MCF 10A (cell line): ENCODE results near the gene FOXQ1. TPM values are rescaled to one million over a fixed set of nuclear protein-coding genes. Genes with fewer than 3 reads are reported as not detected.

Experiments used
- BruUV-seq: library from RNA; stranded (reverse); fragments of 400-500 nt; replicated peaks from 2 replicates; lab custom pipeline; 2021; lab: Mats Ljungman, UMichigan
- CTCF ChIA-PET: fragments of 300-600 bp; sonication (Branson Sonifier 250); formaldehyde crosslinking; extraction: SDS; loops from one replicate; lab custom pipeline; 2021; ENCODE audit warnings: antibody characterized with exemption, inconsistent platforms; lab: Yijun Ruan, JAX
- POLR2A ChIA-PET: fragments of 300-600, 350-650 bp; sonication (Branson Sonifier 250); formaldehyde crosslinking; extraction: SDS; loops from one replicate; lab custom pipeline; 2020; ENCODE audit warnings: antibody characterized with exemption, inconsistent platforms; lab: Yijun Ruan, JAX
- DNase-seq: peaks from one replicate; pipeline ENCODE4 v3.0.0-alpha.2; 2018; ENCODE audit not compliant: unreplicated experiment
- H3K27ac Mint-ChIP-seq: one replicate; pipeline ENCODE4 v1.8.0; 2022; ENCODE audit warnings: mild to moderate bottlenecking, low read depth, mixed read lengths; ENCODE audit not compliant: unreplicated experiment
- H3K27me3 Mint-ChIP-seq: one replicate; pipeline ENCODE4 v1.8.0; 2022; ENCODE audit warnings: mixed read lengths; ENCODE audit not compliant: insufficient read depth, unreplicated experiment
- H3K36me3 Mint-ChIP-seq: one replicate; pipeline ENCODE4 v1.8.0; 2022; ENCODE audit warnings: mild to moderate bottlenecking, moderate library complexity, mixed read lengths; ENCODE audit not compliant: insufficient read depth, unreplicated experiment
- H3K4me1 Mint-ChIP-seq: one replicate; pipeline ENCODE4 v1.8.0; 2022; ENCODE audit warnings: mixed read lengths; ENCODE audit not compliant: insufficient read depth, unreplicated experiment
- H3K4me3 Mint-ChIP-seq: one replicate; pipeline ENCODE4 v1.8.0; 2022; ENCODE audit warnings: mild to moderate bottlenecking, moderate library complexity, mixed read lengths; ENCODE audit not compliant: unreplicated experiment
- H3K9me3 Mint-ChIP-seq: one replicate; pipeline ENCODE4 v1.8.0; 2022; ENCODE audit warnings: mixed read lengths; ENCODE audit not compliant: unreplicated experiment
- CTCF ChIP-seq: fragments of 200-600 bp; IDR thresholded peaks from one replicate; pipeline ENCODE4 v1.8.0; 2022; ENCODE audit warnings: antibody characterized with exemption, mild to moderate bottlenecking; ENCODE audit not compliant: unreplicated experiment
- intact Hi-C: fragments of 100-400 bp; cut with micrococcal nuclease; formaldehyde crosslinking; loops from 2 replicates; pipeline ENCODE4 v1.14.1; 2022
- total RNA-seq: library from RNA; stranded (reverse); gene quantifications from 2 replicates; pipeline ENCODE4 v1.2.3, GENCODE V29; 2022

Gene FOXQ1
- total RNA-seq, 1 experiment from 2014 or later, result 5.6 TPM

DNA sequence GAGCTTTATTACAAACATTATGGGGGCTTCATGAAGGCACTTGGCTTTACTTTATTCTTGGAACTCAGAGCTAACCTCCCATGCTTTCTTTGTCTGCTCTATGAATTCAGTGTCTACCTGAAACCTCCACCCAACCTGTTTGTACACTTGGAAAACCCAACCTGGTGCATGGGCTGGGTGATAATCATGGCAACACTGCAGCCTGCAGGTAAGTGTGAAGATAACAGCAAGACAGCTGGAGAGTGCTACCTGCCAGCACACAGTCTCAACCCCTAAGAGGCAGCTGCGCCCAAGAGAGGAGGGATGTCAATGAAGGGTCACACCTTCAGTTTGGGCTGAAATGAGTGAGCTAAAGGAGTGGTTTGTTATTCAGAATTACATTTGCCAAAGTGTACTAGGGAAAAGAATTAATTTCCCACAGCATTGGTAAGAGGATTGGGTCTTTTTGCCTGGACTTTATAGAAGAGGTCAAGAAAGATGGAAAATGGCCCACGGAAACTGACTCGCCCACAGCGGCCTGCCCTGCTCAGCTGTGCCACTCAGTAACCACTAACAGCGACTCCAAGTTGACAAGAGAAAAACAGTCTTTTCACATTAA lies 24.4 kb downstream of the FOXQ1 start:
- no peaks in the 10 kb centered on the region for H3K36me3 Mint-ChIP-seq
- DNase-seq, result peak; percentile 82
- ChIA-PET CTCF (interaction anchor here (0.7 to 3.3 kb wide), 37 partner anchors 10 to 743 kb away, joined by 3 to 36 read pairs (median 5); partner anchors contain the start of gene FOXQ1), POLR2A (interaction anchor here (0.6 to 3.4 kb wide), 15 partner anchors 11 to 1118 kb away, joined by 3 to 44 read pairs (median 4); partner anchors contain the start of gene FOXQ1)
- peaks cover 25% of the 10 kb centered on the region for H3K4me1 Mint-ChIP-seq
- H3K27me3 Mint-ChIP-seq, result no peaks in the 10 kb centered on the region
- H3K27ac Mint-ChIP-seq, result no peak overlapping the region
- intact Hi-C loops, result loop anchor here (1.0 to 5.0 kb wide), 6 partner anchors 69 to 1149 kb away; no protein-coding TSS in a partner anchor
- BruUV-seq, result no TSS peak
- peak; percentile 61 for TF ChIP-seq CTCF
- no peak overlapping the region for H3K4me3 Mint-ChIP-seq
- H3K9me3 Mint-ChIP-seq, result no peaks in the 10 kb centered on the region

- H3K36me3 Mint-ChIP-seq, result no peaks in the 10 kb centered on the region
- peaks cover 25% of the 10 kb centered on the region for H3K4me1 Mint-ChIP-seq
- BruUV-seq, result no TSS peak
- intact Hi-C loops, result loop anchor here (2.0 to 5.0 kb wide), 3 partner anchors 70 to 1150 kb away; no protein-coding TSS in a partner anchor
- no peak for TF ChIP-seq CTCF
- no peak overlapping the region for H3K4me3 Mint-ChIP-seq
- no peak for DNase-seq
- H3K27me3 Mint-ChIP-seq, result no peaks in the 10 kb centered on the region
- no peaks in the 10 kb centered on the region for H3K9me3 Mint-ChIP-seq
- H3K27ac Mint-ChIP-seq, result no peak overlapping the region
- ChIA-PET POLR2A (interaction anchor here (1.3 to 1.5 kb wide), 2 partner anchors 43 to 299 kb away, joined by 3 to 4 read pairs; no protein-coding TSS in a partner anchor), CTCF (interaction anchor here (0.9 to 3.3 kb wide), 5 partner anchors 8 to 617 kb away, joined by 3 to 29 read pairs (median 5); no protein-coding TSS in a partner anchor)
These were observed 25.9 kb downstream of the FOXQ1 start for GRCh38 chr6:1337791-1338190.

DNA sequence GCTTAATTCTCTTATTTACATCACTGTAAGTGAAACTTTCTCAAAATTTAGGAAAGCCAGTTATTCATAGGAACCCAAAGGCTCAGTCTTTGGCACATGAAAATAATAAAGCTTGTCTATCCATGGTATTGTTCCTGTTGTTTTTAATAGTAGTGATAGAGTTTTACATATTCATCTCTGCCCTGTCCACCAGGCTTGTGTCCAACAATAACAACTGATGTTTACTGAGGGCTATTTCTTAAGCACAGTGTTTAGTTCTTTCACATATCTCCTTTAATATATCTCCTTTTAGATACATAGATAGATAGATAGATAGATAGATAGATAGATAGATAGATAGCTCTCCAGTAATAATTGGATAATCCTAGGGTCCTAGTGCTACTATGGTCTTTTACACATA lies 34.2 kb downstream of the FOXQ1 start:
- Mint-ChIP-seq H3K9me3 (peaks cover 16% of the 10 kb centered on the region), H3K36me3 (no peaks in the 10 kb centered on the region), H3K27ac (no peak overlapping the region), H3K4me1 (peaks cover 13% of the 10 kb centered on the region), H3K4me3 (no peak overlapping the region), H3K27me3 (no peaks in the 10 kb centered on the region)
- POLR2A ChIA-PET, result interaction anchor here (1.1 kb wide), 1 partner anchor 753 kb away, joined by 3 read pairs; no protein-coding TSS in a partner anchor
- CTCF ChIA-PET, result interaction anchor here (1.2 to 3.0 kb wide), 2 partner anchors 10 to 548 kb away, joined by 5 to 22 read pairs; no protein-coding TSS in a partner anchor
- TF ChIP-seq CTCF, result no peak
- DNase-seq, result peak; percentile 43
- no TSS peak for BruUV-seq
- intact Hi-C loops, result no loop called here

DNA sequence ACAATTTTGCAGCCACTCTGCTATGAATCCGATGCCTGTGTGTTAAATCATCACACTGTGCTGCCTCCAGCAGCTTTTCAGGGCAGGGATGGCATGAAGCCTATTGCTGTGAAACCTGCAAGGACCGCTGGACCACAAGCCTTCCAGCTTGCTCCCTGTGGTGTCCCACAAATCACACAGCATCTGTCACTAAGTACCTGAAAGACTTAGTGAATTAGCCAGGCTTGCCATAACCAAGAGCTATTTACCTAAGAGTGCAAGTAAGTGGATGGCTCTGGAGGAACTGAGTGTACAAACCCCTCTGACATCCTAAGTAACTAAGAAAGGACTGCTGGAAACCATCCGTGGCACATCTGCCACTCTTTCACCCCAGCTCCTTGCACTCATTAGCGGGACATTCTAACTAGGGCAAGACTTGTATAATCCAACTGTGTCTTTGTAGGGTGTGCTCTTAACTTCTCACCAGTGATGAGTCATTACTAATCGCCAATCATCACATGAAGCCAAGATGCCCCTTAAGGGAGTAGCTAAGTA lies 34.7 kb downstream of the FOXQ1 start:
- no peak for TF ChIP-seq CTCF
- Mint-ChIP-seq H3K27me3 (no peaks in the 10 kb centered on the region), H3K36me3 (no peaks in the 10 kb centered on the region), H3K9me3 (peaks cover 16% of the 10 kb centered on the region), H3K27ac (no peak overlapping the region), H3K4me1 (peaks cover 13% of the 10 kb centered on the region), H3K4me3 (no peak overlapping the region)
- BruUV-seq, result no TSS peak
- intact Hi-C loops, result no loop called here
- no peak for DNase-seq
- ChIA-PET POLR2A (interaction anchor here (1.1 kb wide), 1 partner anchor 753 kb away, joined by 3 read pairs; no protein-coding TSS in a partner anchor), CTCF (interaction anchor here (0.7 to 3.0 kb wide), 4 partner anchors 10 to 624 kb away, joined by 3 to 22 read pairs (median 4); no protein-coding TSS in a partner anchor)
